ENCODE measurements around the gene STUB1. TPM values are rescaled to one million over a fixed set of nuclear protein-coding genes. Genes with fewer than 3 reads are reported as not detected.

Gene STUB1
- total RNA-seq, 1 experiment from 2014 or later: 111 TPM

- CTCF ChIA-PET: interaction anchor here (1.2 kb wide), 1 partner anchor 32 kb away, joined by 3 read pairs; no protein-coding TSS in a partner anchor
- intact Hi-C loops (cut with micrococcal nuclease): no loop called here
These were observed 3.3 kb downstream of the STUB1 start for GRCh38 chr16:683396-684070.

DNA sequence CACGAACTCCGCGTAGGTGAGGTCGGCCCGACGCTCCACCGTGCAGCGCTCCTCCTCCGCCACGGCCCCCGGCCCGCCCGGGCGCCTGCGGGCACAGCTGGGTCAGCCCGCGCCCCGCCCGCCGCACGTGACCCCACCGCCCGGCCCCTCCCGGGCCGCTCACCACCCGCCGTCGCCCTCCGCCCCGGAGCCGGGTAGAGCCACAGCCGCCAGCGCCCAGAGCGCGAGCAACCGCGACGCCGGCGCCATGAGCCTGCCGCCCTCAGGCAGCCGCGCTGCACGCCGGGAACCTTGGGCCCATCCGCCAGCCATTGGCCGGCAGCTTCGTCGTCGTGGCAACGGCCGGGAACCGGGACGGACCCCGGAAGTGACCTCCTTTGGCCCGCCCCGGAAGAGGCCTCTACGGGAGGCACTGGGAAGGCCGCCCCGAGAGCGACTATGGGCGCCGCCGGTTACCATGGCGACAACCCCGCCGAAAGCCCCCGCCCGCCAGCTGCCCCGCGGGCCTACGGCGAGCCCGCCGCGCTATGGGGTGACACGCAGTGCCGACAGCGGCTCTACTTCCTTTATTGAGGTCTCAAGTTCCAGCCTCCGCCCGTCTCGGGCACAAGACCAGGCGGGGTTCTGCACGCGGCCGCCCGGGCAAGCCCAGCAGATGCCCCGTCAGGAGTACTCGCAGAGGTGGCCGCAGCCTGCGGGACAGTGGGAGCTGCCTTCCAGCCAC lies 4.0 kb downstream of the STUB1 start, which contains the start of gene JMJD8:
JMJD8 (minus strand) TSS at position 264 of the 724 bp plus-strand sequence; CDS start at position 249, 15 bp downstream.
- H3K4me2 ChIP-seq (ENCODE audit: low read length): peak within 1 kb of the TSS; percentile 97
- intact Hi-C loops (cut with micrococcal nuclease): no loop called here
- H3K9me3 ChIP-seq (ENCODE audit: control insufficient read depth in 1 of 2, insufficient read depth in 1 of 2, low read depth in 1 of 2, low read length in 2 of 2): no peaks in the 10 kb centered on the region
- TF ChIP-seq POLR2AphosphoS5 (IDR thresholded peaks at IDR 0.05; ENCODE audit: low read depth, low read length): peak; percentile 91
- TF ChIP-seq YY1 (IDR thresholded peaks at IDR 0.05; ENCODE audit: extremely low read depth, insufficient replicate concordance, low read depth, low read length): peak; percentile 91
- TF ChIP-seq ZBTB33 (IDR thresholded peaks at IDR 0.05; ENCODE audit: extremely low read depth, insufficient replicate concordance, low read length): no peak
- TF ChIP-seq CEBPB (IDR thresholded peaks at IDR 0.05; ENCODE audit: low read depth): no peak
- peak; percentile 93 for TF ChIP-seq POLR2A (IDR thresholded peaks at IDR 0.05; ENCODE audit: borderline replicate concordance, extremely low read depth, insufficient read depth, insufficient read length)
- peak; percentile 90 for TF ChIP-seq ZFX (IDR thresholded peaks at IDR 0.05)
- TF ChIP-seq FOSL1 (IDR thresholded peaks at IDR 0.05; ENCODE audit: low read depth): no peak
- TF ChIP-seq EZH2phosphoT487 (IDR thresholded peaks at IDR 0.05; ENCODE audit: borderline replicate concordance): no peak
- no peak for TF ChIP-seq EZH2 (IDR thresholded peaks at IDR 0.05)
- DNase-seq (ENCODE audit: low read depth, low spot score) (peak; percentile 89), ATAC-seq (peak; percentile 70)
- peak within 1 kb of the TSS; percentile 92 for H3K9ac ChIP-seq (ENCODE audit: low read length)
- no peak within 1 kb of the TSS for H2AFZ ChIP-seq (ENCODE audit: low read depth, low read length, poor library complexity, severe bottlenecking)
- POLR2A ChIA-PET: interaction anchor here (0.7 kb wide), 1 partner anchor 11 kb away, joined by 3 read pairs; no protein-coding TSS in a partner anchor
- peak within 1 kb of the TSS; percentile 71 to 90 for H3K4me3 ChIP-seq (replicated peaks in 1 of 2; ENCODE audit: low read depth in 1 of 2, low read length in 2 of 2)
- no peaks in the 10 kb centered on the region for H3K27me3 ChIP-seq (ENCODE audit: insufficient read depth, low read length)
- CTCF ChIA-PET: interaction anchor here (1.2 kb wide), 1 partner anchor 32 kb away, joined by 3 read pairs; no protein-coding TSS in a partner anchor
- BruUV-seq (replicated peaks): no TSS peak
- H3K79me2 ChIP-seq (ENCODE audit: insufficient read depth, low read length): peaks cover 48% of the 10 kb centered on the region
- no peaks in the 10 kb centered on the region for H4K20me1 ChIP-seq (ENCODE audit: insufficient read depth)
- peak within 1 kb of the TSS; percentile 98 for H3K27ac ChIP-seq (ENCODE audit: low read depth, low read length)
- H3K9me2 ChIP-seq (ENCODE audit: insufficient read depth): no peaks in the 10 kb centered on the region
- H3K4me1 ChIP-seq (ENCODE audit: control insufficient read depth in 1 of 2, insufficient read depth in 2 of 2, low read length in 2 of 2): peaks cover 17 to 58% of the 10 kb centered on the region in 2 experiments
- peaks cover 0 to 33% of the 10 kb centered on the region in 2 experiments; a peak in 2 of 4 replicates for H3K36me3 ChIP-seq (ENCODE audit: control insufficient read depth in 1 of 2, insufficient read depth in 2 of 2, low read length in 2 of 2)
- RAD21 ChIA-PET (ENCODE audit: low non-redundant PET in 1 of 2, low total read pairs in 2 of 2, uncharacterized antibody in 2 of 2, unreplicated experiment in 2 of 2): no interaction called here

More at GRCh38 chr16:683396-684070, 3.3 kb downstream of the STUB1 start:
- TF ChIP-seq CEBPB (IDR thresholded peaks at IDR 0.05; ENCODE audit: low read depth) (no peak), POLR2AphosphoS5 (IDR thresholded peaks at IDR 0.05; ENCODE audit: low read depth, low read length) (no peak; the same call in 1 of the 2 replicates)
- ATAC-seq: peak; percentile 18
- Histone ChIP-seq H3K9me2 (ENCODE audit: insufficient read depth) (no peaks in the 10 kb centered on the region), H3K9ac (ENCODE audit: low read length) (peak overlapping the region; percentile 92), H2AFZ (ENCODE audit: low read depth, low read length, poor library complexity, severe bottlenecking) (no peak overlapping the region), H3K4me3 (replicated peaks in 1 of 2; ENCODE audit: low read depth in 1 of 2, low read length in 2 of 2) (peak overlapping the region; percentile 71 to 90), H4K20me1 (ENCODE audit: insufficient read depth) (no peaks in the 10 kb centered on the region), H3K27ac (ENCODE audit: low read depth, low read length) (peak overlapping the region; percentile 98), H3K4me1 (ENCODE audit: control insufficient read depth in 1 of 2, insufficient read depth in 2 of 2, low read length in 2 of 2) (peaks cover 13 to 55% of the 10 kb centered on the region in 2 experiments), H3K9me3 (ENCODE audit: control insufficient read depth in 1 of 2, insufficient read depth in 1 of 2, low read depth in 1 of 2, low read length in 2 of 2) (no peaks in the 10 kb centered on the region), H3K27me3 (ENCODE audit: insufficient read depth, low read length) (no peaks in the 10 kb centered on the region), H3K36me3 (ENCODE audit: control insufficient read depth in 1 of 2, insufficient read depth in 2 of 2, low read length in 2 of 2) (peaks cover 0 to 33% of the 10 kb centered on the region in 2 experiments; a peak in 2 of 4 replicates), H3K4me2 (ENCODE audit: low read length) (peak overlapping the region; percentile 97), H3K79me2 (ENCODE audit: insufficient read depth, low read length) (peaks cover 41% of the 10 kb centered on the region)
- no TSS peak for BruUV-seq (replicated peaks)
- DNase-seq (ENCODE audit: low read depth, low spot score): no peak
- ChIA-PET RAD21 (ENCODE audit: low non-redundant PET in 1 of 2, low total read pairs in 2 of 2, uncharacterized antibody in 2 of 2, unreplicated experiment in 2 of 2) (no interaction called here), POLR2A (interaction anchor here (0.7 kb wide), 1 partner anchor 12 kb away, joined by 3 read pairs; no protein-coding TSS in a partner anchor)
